ENCODE data around the gene RCCD1. TPM values are rescaled to one million over a fixed set of nuclear protein-coding genes. Genes with fewer than 3 reads are reported as not detected.
"Not testable (repeated sequence)": the region's sequence is repeated elsewhere in the genome, so short reads cannot be mapped to it uniquely, and the experiment has no call there.

The RCCD1 gene
- total RNA-seq, 5 donors from 2014 or later (not counting 1 experiment from before 2014, with no cell fraction given): 5.7 to 21.2 (median 15.8) TPM

DNA sequence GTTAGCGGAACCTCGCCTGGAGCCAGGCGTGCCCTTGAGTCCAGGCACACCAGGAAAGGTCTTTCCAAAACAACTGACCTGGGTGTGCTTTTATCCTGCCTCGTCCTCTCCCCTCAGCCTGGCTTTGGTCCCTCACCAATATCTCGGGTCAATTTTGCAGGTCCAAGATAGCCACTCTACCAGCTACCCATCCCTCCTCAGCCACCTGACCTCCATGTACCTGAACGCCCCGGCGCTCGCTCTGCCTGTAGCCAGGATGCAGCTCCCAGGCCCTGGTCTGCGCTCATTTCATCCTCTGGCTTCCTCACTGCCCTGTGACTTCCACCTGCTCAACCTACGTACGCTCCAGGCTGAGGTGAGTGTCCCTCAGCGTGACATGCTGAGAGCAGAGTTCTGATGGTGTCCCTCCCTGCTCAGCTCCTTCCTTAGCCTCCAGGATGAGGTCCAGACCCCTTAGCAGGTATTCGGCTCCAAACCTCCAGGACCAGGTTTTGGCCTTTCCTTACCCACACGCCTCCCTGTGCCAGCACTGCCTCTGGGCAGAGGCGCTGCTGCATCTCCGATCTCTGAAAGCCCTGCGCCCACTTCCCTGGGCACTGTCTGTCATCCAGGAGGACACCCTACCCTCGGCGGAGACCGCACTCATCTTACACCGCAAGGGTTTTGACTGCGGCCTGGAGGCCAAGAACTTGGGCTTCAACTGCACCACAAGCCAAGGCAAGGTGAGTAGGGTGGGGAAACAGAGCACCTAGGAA, 36.5 kb upstream of the RCCD1 start:
- Histone ChIP-seq H3K9me3 (no peaks in the 10 kb centered on the region), H3K4me1 (ENCODE audit: control insufficient read depth in 1 of 2, extremely low read depth in 1 of 2, insufficient read depth in 2 of 2, low read length in 2 of 2) (no peaks in the 10 kb centered on the region), H3K27me3 (replicated peaks in 1 of 2; ENCODE audit: control insufficient read depth in 2 of 2, extremely low read depth in 1 of 2, insufficient read depth in 2 of 2, low read length in 1 of 2) (no peaks in the 10 kb centered on the region), H3K27ac (ENCODE audit: low read length) (no peak overlapping the region), H3K4me3 (ENCODE audit: control insufficient read depth in 1 of 2, extremely low read depth in 1 of 2, low read length in 1 of 2) (no peak overlapping the region), H3K36me3 (ENCODE audit: control insufficient read depth in 2 of 2, extremely low read depth in 1 of 2, insufficient read depth in 1 of 2, low read length in 1 of 2) (peaks cover 9 to 75% of the 10 kb centered on the region in 2 donors)
- Mint-ChIP-seq H3K4me3 (no peak overlapping the region), H3K9me3 (no peaks in the 10 kb centered on the region), H3K27me3 (no peaks in the 10 kb centered on the region), H3K27ac (no peak overlapping the region), H3K4me1 (no peaks in the 10 kb centered on the region), H3K36me3 (peaks cover 73% of the 10 kb centered on the region)
- no peak for DNase-seq
- ATAC-seq (replicated peaks in 1 of 4): no peak
- POLR2A ChIA-PET: interaction anchor here in 1 of 2 donors (0.5 kb wide), 1 partner anchor 76 kb away, joined by 3 read pairs; no protein-coding TSS in a partner anchor
- WGBS (ENCODE audit: insufficient coverage): 97% methylated on average over 23 of the region's 23 CpGs
- CTCF ChIA-PET: no interaction called here

DNA sequence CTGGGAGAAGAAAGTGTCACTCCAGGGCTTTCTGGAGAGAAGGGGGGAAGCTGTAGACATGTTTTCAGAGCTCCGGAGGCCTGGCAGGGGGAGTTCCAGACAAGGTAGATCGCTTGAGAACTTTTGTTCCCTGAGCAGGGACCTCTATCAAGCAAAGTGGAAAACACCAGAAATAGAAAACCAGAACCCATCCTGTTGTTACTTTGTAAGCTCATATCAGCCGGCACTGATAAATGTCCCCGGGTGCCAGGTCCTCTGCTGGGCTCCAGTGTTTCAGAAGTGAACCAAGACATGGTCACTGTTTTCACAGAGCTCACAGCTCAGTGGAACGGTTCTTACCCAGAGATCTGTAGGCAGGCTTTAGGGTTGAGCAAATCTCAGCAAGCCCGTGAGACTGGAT, 35.8 kb upstream of the RCCD1 start:
- Mint-ChIP-seq H3K27ac (no peak overlapping the region), H3K36me3 (peaks cover 66% of the 10 kb centered on the region), H3K9me3 (no peaks in the 10 kb centered on the region), H3K4me3 (no peak overlapping the region), H3K4me1 (no peaks in the 10 kb centered on the region), H3K27me3 (no peaks in the 10 kb centered on the region)
- DNase-seq (no peak), ATAC-seq (replicated peaks in 1 of 4) (no peak)
- peaks cover 7 to 68% of the 10 kb centered on the region in 2 donors for H3K36me3 ChIP-seq (ENCODE audit: control insufficient read depth in 2 of 2, extremely low read depth in 1 of 2, insufficient read depth in 1 of 2, low read length in 1 of 2)
- H3K27me3 ChIP-seq (replicated peaks in 1 of 2; ENCODE audit: control insufficient read depth in 2 of 2, extremely low read depth in 1 of 2, insufficient read depth in 2 of 2, low read length in 1 of 2): no peaks in the 10 kb centered on the region
- no peak overlapping the region for H3K27ac ChIP-seq (ENCODE audit: low read length)
- no peaks in the 10 kb centered on the region for H3K9me3 ChIP-seq
- POLR2A ChIA-PET: interaction anchor here in 1 of 2 donors (0.5 kb wide), 1 partner anchor 77 kb away, joined by 3 read pairs; no protein-coding TSS in a partner anchor
- no peak overlapping the region for H3K4me3 ChIP-seq (ENCODE audit: control insufficient read depth in 1 of 2, extremely low read depth in 1 of 2, low read length in 1 of 2)
- WGBS (ENCODE audit: insufficient coverage): 96% methylated on average over 4 of the region's 6 CpGs
- CTCF ChIA-PET: no interaction called here
- no peaks in the 10 kb centered on the region for H3K4me1 ChIP-seq (ENCODE audit: control insufficient read depth in 1 of 2, extremely low read depth in 1 of 2, insufficient read depth in 2 of 2, low read length in 2 of 2)

DNA sequence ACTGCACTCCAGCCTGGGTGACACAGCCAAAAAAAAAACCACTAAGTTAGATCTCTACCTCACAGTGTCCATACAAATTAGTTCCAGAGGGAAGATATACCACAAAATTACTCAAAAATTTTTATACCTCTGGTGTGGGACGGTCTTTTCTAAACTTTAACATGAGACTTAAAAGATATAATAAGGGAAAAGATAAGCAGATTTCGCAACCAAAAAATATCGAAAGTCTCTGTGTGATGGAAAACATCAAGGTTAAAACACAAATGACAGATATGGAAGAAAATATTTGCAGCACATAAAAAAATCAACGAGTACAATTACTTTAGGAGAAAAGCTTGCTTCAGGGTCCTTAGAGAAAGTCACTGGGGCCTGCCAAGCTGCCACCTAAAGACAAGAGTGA, 32.8 kb upstream of the RCCD1 start:
- H3K4me3 ChIP-seq (ENCODE audit: control insufficient read depth in 1 of 2, extremely low read depth in 1 of 2, low read length in 1 of 2): no peak overlapping the region
- Mint-ChIP-seq H3K4me1 (no peaks in the 10 kb centered on the region), H3K27ac (no peak overlapping the region), H3K4me3 (no peak overlapping the region), H3K36me3 (peaks cover 44% of the 10 kb centered on the region), H3K9me3 (no peaks in the 10 kb centered on the region), H3K27me3 (no peaks in the 10 kb centered on the region)
- WGBS (ENCODE audit: insufficient coverage): no CpG with 5 or more reads among the region's 4 CpGs
- H3K4me1 ChIP-seq (ENCODE audit: control insufficient read depth in 1 of 2, extremely low read depth in 1 of 2, insufficient read depth in 2 of 2, low read length in 2 of 2): no peaks in the 10 kb centered on the region
- peaks cover 7 to 42% of the 10 kb centered on the region in 2 donors for H3K36me3 ChIP-seq (ENCODE audit: control insufficient read depth in 2 of 2, extremely low read depth in 1 of 2, insufficient read depth in 1 of 2, low read length in 1 of 2)
- no peaks in the 10 kb centered on the region for H3K27me3 ChIP-seq (replicated peaks in 1 of 2; ENCODE audit: control insufficient read depth in 2 of 2, extremely low read depth in 1 of 2, insufficient read depth in 2 of 2, low read length in 1 of 2)
- ChIA-PET CTCF (no interaction called here), POLR2A (interaction anchor here in 1 of 2 donors (0.6 kb wide), 1 partner anchor 801 kb away, joined by 11 read pairs; no protein-coding TSS in a partner anchor)
- no peak overlapping the region for H3K27ac ChIP-seq (ENCODE audit: low read length)
- no peaks in the 10 kb centered on the region for H3K9me3 ChIP-seq
- DNase-seq (no peak), ATAC-seq (replicated peaks in 1 of 4) (no peak)

DNA sequence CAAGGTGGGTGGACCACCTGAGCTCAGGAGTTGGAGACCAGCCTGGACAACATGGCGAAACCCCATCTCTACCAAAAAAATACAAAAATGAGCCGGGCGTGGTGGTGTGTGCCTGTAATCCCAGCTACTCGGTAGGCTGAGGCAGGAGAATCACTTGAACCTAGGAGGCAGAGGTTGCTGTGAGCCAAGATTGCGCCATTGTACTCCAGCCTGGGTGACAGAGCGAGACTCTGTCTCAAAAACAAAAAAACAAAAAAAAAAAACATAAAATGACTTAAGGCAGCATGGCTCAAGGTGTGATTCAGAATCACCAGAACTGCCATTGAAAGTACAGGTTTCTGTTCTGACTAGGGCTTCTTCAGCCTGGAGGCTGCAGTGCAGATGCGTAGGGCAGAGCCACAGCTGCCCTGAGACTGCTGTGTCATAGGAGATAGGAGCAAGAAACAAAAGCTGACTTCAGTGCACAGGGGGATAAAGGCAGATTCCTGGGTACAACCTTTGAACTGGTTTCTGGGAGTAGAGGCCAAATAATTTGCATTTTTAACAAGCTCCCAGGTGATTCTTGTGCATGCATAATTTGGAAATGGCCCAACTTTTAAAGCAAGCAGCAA, 31.9 kb upstream of the RCCD1 start:
- H3K27ac ChIP-seq (ENCODE audit: low read length); H3K4me3 ChIP-seq (ENCODE audit: control insufficient read depth in 1 of 2, extremely low read depth in 1 of 2, low read length in 1 of 2); H3K27ac Mint-ChIP-seq; H3K27me3 ChIP-seq (replicated peaks in 1 of 2; ENCODE audit: control insufficient read depth in 2 of 2, extremely low read depth in 1 of 2, insufficient read depth in 2 of 2, low read length in 1 of 2); H3K9me3 ChIP-seq; DNase-seq; H3K27me3 Mint-ChIP-seq; H3K4me1 ChIP-seq (ENCODE audit: control insufficient read depth in 1 of 2, extremely low read depth in 1 of 2, insufficient read depth in 2 of 2, low read length in 2 of 2); H3K4me3 Mint-ChIP-seq; ATAC-seq (replicated peaks in 1 of 4); H3K4me1 Mint-ChIP-seq; H3K9me3 Mint-ChIP-seq: not testable (repeated sequence)
- H3K36me3 ChIP-seq (ENCODE audit: control insufficient read depth in 2 of 2, extremely low read depth in 1 of 2, insufficient read depth in 1 of 2, low read length in 1 of 2): peaks cover 7 to 33% of the 10 kb centered on the region in 2 donors
- CTCF ChIA-PET: interaction anchor here in 1 of 2 donors (0.6 to 1.5 kb wide), 2 partner anchors 9 to 20 kb away, joined by 3 to 6 read pairs; no protein-coding TSS in a partner anchor
- POLR2A ChIA-PET: interaction anchor here in 1 of 2 donors (0.6 kb wide), 1 partner anchor 24 kb away, joined by 6 read pairs; no protein-coding TSS in a partner anchor
- 60% methylated on average over 1 of the region's 7 CpGs for WGBS (ENCODE audit: insufficient coverage)
- peaks cover 35% of the 10 kb centered on the region for H3K36me3 Mint-ChIP-seq

DNA sequence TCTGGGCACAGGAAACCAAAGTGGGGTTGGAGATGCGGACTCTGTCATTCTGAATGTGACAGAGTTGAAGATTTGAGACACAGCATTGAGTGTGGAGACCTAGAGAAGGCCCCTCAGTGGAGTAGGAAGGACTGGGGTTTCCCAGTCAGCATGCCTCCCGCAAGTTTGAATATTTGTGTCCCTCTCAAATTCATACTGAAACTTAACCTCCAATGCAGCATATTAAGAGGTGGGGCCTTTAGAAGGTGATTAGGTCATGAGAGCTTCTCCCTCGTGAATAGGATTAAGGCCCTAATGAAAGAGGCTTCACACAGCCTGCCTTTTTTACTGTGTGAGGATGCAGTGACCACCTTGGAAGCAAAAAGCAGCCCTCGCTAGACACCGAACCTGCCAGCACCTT, 30.3 kb upstream of the RCCD1 start:
- no peak overlapping the region for H3K27ac ChIP-seq (ENCODE audit: low read length)
- Mint-ChIP-seq H3K4me3 (no peak overlapping the region), H3K4me1 (peaks cover 3 to 6% (median 3%) of the 10 kb centered on the region in 3 donors), H3K9me3 (no peaks in the 10 kb centered on the region), H3K27me3 (no peaks in the 10 kb centered on the region), H3K27ac (peak overlapping the region; percentile 2 to 15), H3K36me3 (peaks cover 24% of the 10 kb centered on the region)
- no peaks in the 10 kb centered on the region for H3K27me3 ChIP-seq (replicated peaks in 1 of 2; ENCODE audit: control insufficient read depth in 2 of 2, extremely low read depth in 1 of 2, insufficient read depth in 2 of 2, low read length in 1 of 2)
- no peak overlapping the region for H3K4me3 ChIP-seq (ENCODE audit: control insufficient read depth in 1 of 2, extremely low read depth in 1 of 2, low read length in 1 of 2)
- peaks cover 3% of the 10 kb centered on the region in 2 experiments for H3K4me1 ChIP-seq (ENCODE audit: control insufficient read depth in 1 of 2, extremely low read depth in 1 of 2, insufficient read depth in 2 of 2, low read length in 2 of 2)
- DNase-seq (no peak), ATAC-seq (replicated peaks in 1 of 4) (no peak)
- WGBS (ENCODE audit: insufficient coverage): 36% methylated on average over 3 of the region's 5 CpGs
- H3K9me3 ChIP-seq: no peaks in the 10 kb centered on the region
- CTCF ChIA-PET: interaction anchor here in 1 of 2 donors (0.5 kb wide), 1 partner anchor 20 kb away, joined by 6 read pairs; no protein-coding TSS in a partner anchor
- POLR2A ChIA-PET: interaction anchor here in 1 of 2 donors (0.7 kb wide), 1 partner anchor 197 kb away, joined by 5 read pairs; no protein-coding TSS in a partner anchor
- peaks cover 6 to 19% of the 10 kb centered on the region in 2 donors for H3K36me3 ChIP-seq (ENCODE audit: control insufficient read depth in 2 of 2, extremely low read depth in 1 of 2, insufficient read depth in 1 of 2, low read length in 1 of 2)

DNA sequence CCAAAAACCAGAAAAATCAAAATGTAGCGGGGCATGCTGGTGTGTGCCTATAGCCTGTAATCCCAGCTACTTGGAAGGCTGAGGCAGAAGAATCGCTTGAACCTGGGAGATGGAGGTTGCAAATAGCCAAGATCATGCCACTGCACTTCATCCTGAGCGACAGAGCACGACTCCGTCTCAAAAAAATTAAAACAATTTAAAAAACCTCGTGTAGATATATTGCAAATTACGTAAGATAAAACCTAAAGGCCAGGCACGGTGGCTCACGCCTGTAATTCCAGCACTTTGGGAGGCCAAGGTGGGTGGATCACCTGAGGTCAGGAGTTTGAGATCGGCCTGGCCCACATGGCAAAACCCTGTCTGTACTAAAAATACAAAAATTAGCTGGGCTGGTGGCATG, 27.9 kb upstream of the RCCD1 start:
- CTCF ChIA-PET: interaction anchor here in 1 of 2 donors (1.5 kb wide), 1 partner anchor 8 kb away, joined by 5 read pairs; no protein-coding TSS in a partner anchor
- H3K9me3 Mint-ChIP-seq: not testable (repeated sequence)

More for the DNA sequence above, 27.9 kb upstream of the RCCD1 start:
- POLR2A ChIA-PET; H3K9me3 ChIP-seq; H3K36me3 ChIP-seq (ENCODE audit: control insufficient read depth in 2 of 2, extremely low read depth in 1 of 2, insufficient read depth in 1 of 2, low read length in 1 of 2); H3K27ac ChIP-seq (ENCODE audit: low read length); DNase-seq; H3K36me3 Mint-ChIP-seq; H3K27me3 Mint-ChIP-seq; ATAC-seq (replicated peaks in 1 of 4); H3K27me3 ChIP-seq (replicated peaks in 1 of 2; ENCODE audit: control insufficient read depth in 2 of 2, extremely low read depth in 1 of 2, insufficient read depth in 2 of 2, low read length in 1 of 2); H3K4me3 ChIP-seq (ENCODE audit: control insufficient read depth in 1 of 2, extremely low read depth in 1 of 2, low read length in 1 of 2); H3K4me3 Mint-ChIP-seq: not testable (repeated sequence)
- Mint-ChIP-seq H3K27ac (peak overlapping the region in 1 of 2 donors; percentile 39), H3K4me1 (peaks cover 23 to 27% (median 25%) of the 10 kb centered on the region in 3 donors)
- H3K4me1 ChIP-seq (ENCODE audit: control insufficient read depth in 1 of 2, extremely low read depth in 1 of 2, insufficient read depth in 2 of 2, low read length in 2 of 2): peaks cover 11 to 26% of the 10 kb centered on the region in 2 experiments
- WGBS (ENCODE audit: insufficient coverage): 100% methylated on average over 7 of the region's 10 CpGs

Measured in T-cell (primary cell).